ENCODE results near the gene YIF1A. TPM values are rescaled to one million over a fixed set of nuclear protein-coding genes. Genes with fewer than 3 reads are reported as not detected.
A peak's percentile ranks its signal among the peaks of the same experiment; 100 is the strongest.
"Not testable (repeated sequence)": the region's sequence is repeated elsewhere in the genome, so short reads cannot be mapped to it uniquely, and the experiment has no call there.

Gene YIF1A
- total and polyA plus RNA-seq, 8 donors, result 11.6 to 122 (median 60.9) TPM

- 82 to 90% (median 87%) methylated on average over 10 to 11 of the region's 11 CpGs for WGBS, 5 donors
- Histone ChIP-seq H3K27ac (no peak overlapping the region), H3K27me3 (no peaks in the 10 kb centered on the region), H3K36me3 (no peaks in the 10 kb centered on the region), H3K4me1 (peaks cover 26 to 36% (median 31%) of the 10 kb centered on the region in 4 donors), H3K9me3 (no peaks in the 10 kb centered on the region), H3K4me3 (no peak overlapping the region)
- no peak for TF ChIP-seq POLR2AphosphoS5 (IDR thresholded peaks at IDR 0.05)
- DNase-seq, result peak in 1 of 2 donors; percentile 51
- intact Hi-C loops (cut with DNase I; ENCODE audit: low total_unique reads), result no loop called here
Observed at GRCh38 chr11:66322732-66323427, 33.9 kb upstream of the YIF1A start.

DNA sequence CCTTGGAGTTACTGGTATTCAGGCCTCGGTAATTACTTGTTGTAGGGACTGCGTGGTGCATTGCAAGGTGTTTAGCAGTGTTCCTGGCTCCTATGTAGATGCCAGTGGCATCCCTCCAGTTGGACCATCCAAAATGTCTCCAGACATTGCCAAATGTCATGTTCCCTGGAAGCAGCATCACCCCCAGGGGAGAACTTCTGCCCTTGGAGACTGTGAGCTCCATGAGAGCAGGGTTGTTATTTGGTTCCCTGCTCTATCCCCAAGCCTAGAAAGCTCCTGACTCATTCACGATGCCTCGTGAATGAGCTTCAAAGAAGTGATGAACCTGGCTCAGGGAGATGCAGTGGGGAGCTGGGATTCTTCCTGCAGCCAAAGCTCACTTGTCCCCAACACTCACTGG, 32.7 kb upstream of the YIF1A start:
- H3K4me3 ChIP-seq, result no peak overlapping the region
- intact Hi-C loops (cut with DNase I; ENCODE audit: low total_unique reads), result no loop called here
- DNase-seq, result no peak
- H3K27ac ChIP-seq, result no peak overlapping the region
- H3K27me3 ChIP-seq, result peaks cover 0 to 7% (median 0%) of the 10 kb centered on the region in 3 donors
- peaks cover 31 to 37% (median 33%) of the 10 kb centered on the region in 4 donors for H3K4me1 ChIP-seq
- H3K9me3 ChIP-seq, result no peaks in the 10 kb centered on the region
- H3K36me3 ChIP-seq, result no peaks in the 10 kb centered on the region
- TF ChIP-seq POLR2A (IDR thresholded peaks at IDR 0.05) (no peak), POLR2AphosphoS5 (IDR thresholded peaks at IDR 0.05) (no peak), EP300 (IDR thresholded peaks at IDR 0.05) (no peak)
- TF ChIP-seq, protein P1, sequence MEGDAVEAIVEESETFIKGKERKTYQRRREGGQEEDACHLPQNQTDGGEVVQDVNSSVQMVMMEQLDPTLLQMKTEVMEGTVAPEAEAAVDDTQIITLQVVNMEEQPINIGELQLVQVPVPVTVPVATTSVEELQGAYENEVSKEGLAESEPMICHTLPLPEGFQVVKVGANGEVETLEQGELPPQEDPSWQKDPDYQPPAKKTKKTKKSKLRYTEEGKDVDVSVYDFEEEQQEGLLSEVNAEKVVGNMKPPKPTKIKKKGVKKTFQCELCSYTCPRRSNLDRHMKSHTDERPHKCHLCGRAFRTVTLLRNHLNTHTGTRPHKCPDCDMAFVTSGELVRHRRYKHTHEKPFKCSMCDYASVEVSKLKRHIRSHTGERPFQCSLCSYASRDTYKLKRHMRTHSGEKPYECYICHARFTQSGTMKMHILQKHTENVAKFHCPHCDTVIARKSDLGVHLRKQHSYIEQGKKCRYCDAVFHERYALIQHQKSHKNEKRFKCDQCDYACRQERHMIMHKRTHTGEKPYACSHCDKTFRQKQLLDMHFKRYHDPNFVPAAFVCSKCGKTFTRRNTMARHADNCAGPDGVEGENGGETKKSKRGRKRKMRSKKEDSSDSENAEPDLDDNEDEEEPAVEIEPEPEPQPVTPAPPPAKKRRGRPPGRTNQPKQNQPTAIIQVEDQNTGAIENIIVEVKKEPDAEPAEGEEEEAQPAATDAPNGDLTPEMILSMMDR (IDR thresholded peaks at IDR 0.05), result no peak
- WGBS, 5 donors, result 79 to 93% (median 90%) methylated on average over 4 of the region's 4 CpGs

DNA sequence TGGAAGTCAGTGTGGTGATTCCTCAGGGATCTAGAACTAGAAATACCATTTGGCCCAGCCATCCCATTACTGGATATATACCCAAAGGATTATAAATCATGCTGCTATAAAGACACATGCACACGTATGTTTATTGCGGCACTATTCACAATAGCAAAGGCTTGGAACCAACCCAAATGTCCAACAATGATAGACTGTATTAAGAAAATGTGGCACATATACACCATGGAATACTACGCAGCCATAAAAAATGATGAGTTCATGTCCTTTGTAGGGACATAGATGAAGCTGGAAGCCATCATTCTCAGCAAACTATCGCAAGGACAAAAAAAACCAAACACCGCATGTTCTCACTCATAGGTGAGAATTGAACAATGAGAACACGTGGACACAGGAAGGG, 31.8 kb upstream of the YIF1A start:
- WGBS, 5 donors, result 87 to 94% (median 91%) methylated on average over 6 of the region's 6 CpGs
- DNase-seq; H3K27ac ChIP-seq; H3K9me3 ChIP-seq; H3K4me3 ChIP-seq; H3K36me3 ChIP-seq; intact Hi-C loops (cut with DNase I; ENCODE audit: low total_unique reads): not testable (repeated sequence)
- peaks cover 32 to 36% (median 33%) of the 10 kb centered on the region in 4 donors for H3K4me1 ChIP-seq
- H3K27me3 ChIP-seq, result peaks cover 0 to 12% (median 0%) of the 10 kb centered on the region in 3 donors

GRCh38 chr11:66320289-66320688, 31.3 kb upstream of the YIF1A start:
- H3K27ac ChIP-seq; H3K9me3 ChIP-seq; H3K4me3 ChIP-seq; intact Hi-C loops (cut with DNase I; ENCODE audit: low total_unique reads); DNase-seq; H3K36me3 ChIP-seq: not testable (repeated sequence)
- H3K27me3 ChIP-seq, result peaks cover 0 to 12% (median 0%) of the 10 kb centered on the region in 3 donors
- peaks cover 33 to 38% (median 37%) of the 10 kb centered on the region in 4 donors for H3K4me1 ChIP-seq
- 35 to 76% (median 69%) methylated on average over 1 to 2 of the region's 2 CpGs for WGBS, 5 donors

- DNase-seq, result peak in 1 of 2 donors; percentile 60
- Histone ChIP-seq H3K36me3 (no peaks in the 10 kb centered on the region), H3K9me3 (no peaks in the 10 kb centered on the region), H3K4me3 (no peak overlapping the region), H3K4me1 (peaks cover 38 to 55% (median 52%) of the 10 kb centered on the region in 4 donors), H3K27me3 (peaks cover 0 to 12% (median 0%) of the 10 kb centered on the region in 3 donors), H3K27ac (peak overlapping the region in 4 of 5 donors; percentile 84 to 94 (median 86))
- TF ChIP-seq POLR2A (IDR thresholded peaks at IDR 0.05) (no peak), EP300 (IDR thresholded peaks at IDR 0.05) (no peak), POLR2AphosphoS5 (IDR thresholded peaks at IDR 0.05) (no peak)
- TF ChIP-seq, protein P1 (IDR thresholded peaks at IDR 0.05), result no peak
- intact Hi-C loops (cut with DNase I; ENCODE audit: low total_unique reads), result loop anchor here (10.0 kb wide), 1 partner anchor 66 kb away; no protein-coding TSS in a partner anchor
- WGBS, 5 donors, result 66 to 84% (median 82%) methylated on average over 3 of the region's 3 CpGs
Observed at GRCh38 chr11:66318600-66318970, 29.6 kb upstream of the YIF1A start.

All from stomach (tissue), 9 donors.